Measurements from ENCODE around the gene BCL11B.

DNA sequence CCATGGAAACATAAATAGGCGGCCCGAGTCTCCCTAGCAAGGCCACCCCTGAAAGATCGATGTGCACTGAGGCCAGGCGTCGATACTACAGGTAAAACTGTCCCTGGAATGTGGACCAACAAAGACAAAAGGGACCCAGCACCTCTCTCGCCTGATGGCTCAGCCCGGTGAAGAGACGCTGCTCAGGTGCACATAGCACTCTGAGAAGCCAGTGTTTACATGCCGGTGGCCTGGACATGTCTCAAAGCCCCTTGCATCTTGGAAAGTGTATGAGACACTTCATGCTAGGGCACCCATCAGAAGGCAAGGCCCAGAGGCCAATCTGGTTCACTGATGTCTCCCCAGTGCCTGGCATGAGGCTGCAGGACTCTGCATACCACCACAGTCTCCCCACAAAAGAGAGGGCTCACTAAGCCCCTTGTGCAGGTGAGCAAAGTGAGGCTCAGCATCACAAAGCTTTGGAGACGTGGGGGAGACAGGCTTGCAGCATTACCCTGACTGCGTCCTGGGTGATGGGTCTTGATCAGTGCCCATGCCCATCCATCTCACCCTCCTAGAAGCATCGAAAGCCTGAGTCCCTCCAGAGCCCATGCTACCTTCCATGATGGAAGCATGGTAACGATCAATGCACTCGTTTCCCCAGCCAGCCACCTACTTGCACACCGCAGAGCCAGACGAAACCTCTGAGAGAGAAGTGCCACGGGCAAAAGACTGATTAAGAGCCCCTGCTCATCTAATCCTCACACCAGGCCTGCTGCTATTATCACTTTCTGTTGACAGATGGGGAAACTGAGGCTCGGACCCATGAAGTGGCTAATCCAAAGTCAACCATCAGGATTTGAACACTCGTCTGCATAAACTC lies 16.1 kb downstream of the BCL11B start:
- no peak for TF ChIP-seq CTCF (IDR thresholded peaks at IDR 0.05)
- no peak for TF ChIP-seq POLR2AphosphoS5 (IDR thresholded peaks at IDR 0.05)

All from upper lobe of left lung (tissue), 4 donors.